ENCODE results near the gene PAEP.

PAEP gene

DNA sequence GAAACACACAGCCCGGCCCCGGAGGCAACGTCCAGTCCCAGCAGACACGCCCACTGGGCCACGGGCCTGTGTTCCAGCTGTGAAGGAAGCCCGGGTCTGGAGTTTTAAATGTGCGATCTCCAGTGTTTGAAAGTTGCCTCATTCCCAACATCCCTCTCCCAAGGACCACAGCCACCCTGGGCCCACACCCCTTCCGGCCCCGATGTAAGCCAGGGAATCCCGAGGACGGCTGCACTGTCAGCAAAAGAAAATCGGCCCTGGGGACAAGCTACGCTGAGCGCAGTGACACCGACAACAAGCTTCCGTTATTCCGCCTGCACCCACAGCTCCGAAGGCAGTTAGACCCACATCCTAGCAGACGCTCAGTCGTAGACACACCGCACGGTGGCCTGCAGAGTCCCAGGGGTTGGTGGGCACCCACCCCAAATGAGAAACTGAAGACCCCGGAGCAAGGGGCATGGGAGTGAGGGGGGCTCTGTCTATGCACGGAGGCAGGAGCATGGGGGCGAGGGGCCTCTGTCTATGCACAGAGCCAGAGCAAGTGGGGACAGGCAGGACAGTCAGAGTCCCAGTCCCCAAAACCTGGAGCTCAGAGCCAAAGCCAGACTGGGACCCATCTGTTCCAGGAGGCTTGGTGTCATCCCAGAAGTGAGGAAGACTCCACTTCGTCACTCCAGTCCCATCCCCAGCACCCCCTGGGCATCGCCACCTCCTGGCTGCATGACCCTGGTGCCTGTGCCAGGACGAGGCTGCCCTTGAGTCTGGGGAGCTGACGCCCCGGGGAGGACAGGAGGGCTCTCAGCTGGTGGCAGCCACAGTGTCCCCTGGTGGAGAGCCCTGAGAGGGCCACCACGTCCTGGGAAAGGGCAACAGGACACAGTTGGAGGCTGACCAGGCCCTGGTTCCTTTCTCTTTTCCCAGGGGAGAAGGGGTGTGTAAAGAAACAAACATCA is 54.4 kb downstream of the PAEP start:
- no peak for DNase-seq (ENCODE audit: low read depth in 2 of 2)

Data from stimulated activated CD8-positive, alpha-beta memory T cell treated with anti-CD3 and anti-CD28 coated beads, Interleukin-15, amount 100 ng/mL, for 48 hours (primary cell).